NB4 (cell line): ENCODE data around the gene DNAJC8.

Experiments used
- CTCF ChIP-seq: IDR thresholded peaks from one replicate; pipeline ENCODE4 v1.5.1; 2012; ENCODE audit warnings: low read depth, low read length
- MAX ChIP-seq: IDR thresholded peaks from 2 replicates; pipeline ENCODE4 v1.6.1; 2011; ENCODE audit warnings: low read depth, low read length
- MYC ChIP-seq: IDR thresholded peaks from 2 replicates; pipeline ENCODE4 v1.6.1; 2011; ENCODE audit warnings: low read depth, low read length
- POLR2A ChIP-seq: IDR thresholded peaks from 2 replicates; pipeline ENCODE4 v1.6.1; 2011; ENCODE audit warnings: mild to moderate bottlenecking; ENCODE audit not compliant: insufficient read length; ENCODE audit errors: extremely low read depth

GRCh38 chr1:28239004-28239403 lies 6.2 kb upstream of the DNAJC8 start:
- TF ChIP-seq POLR2A (no peak), CTCF (no peak), MYC (no peak), MAX (no peak)
